Measurements from ENCODE around the gene NGRN. TPM values are rescaled to one million over a fixed set of nuclear protein-coding genes. Genes with fewer than 3 reads are reported as not detected.

Gene NGRN
- 58.9 and 63.5 TPM in 2 replicates for total RNA-seq

GRCh38 chr15:90265271-90266060 lies at the start of gene NGRN:
TSS of gene NGRN (plus strand) at chr15:90265672. CDS start at chr15:90265713, 41 bp downstream.

GRCh38 chr15:90233387-90234095 lies 31.9 kb upstream of the NGRN start, which contains the start of gene CIB1:
TSS of gene CIB1 (minus strand) at chr15:90233941. CDS start at chr15:90233885, 56 bp downstream.

GRCh38 chr15:90234096-90234988 lies 31.1 kb upstream of the NGRN start, which contains the start of gene GDPGP1:
TSS of gene GDPGP1 (plus strand) at chr15:90234209. CDS start at chr15:90240909, 6,700 bp downstream.

GRCh38 chr15:90249203-90249863 lies 16.1 kb upstream of the NGRN start, which contains the start of gene TTLL13:
TSS of gene TTLL13 (plus strand) at chr15:90249556. CDS start at chr15:90250631, 1,075 bp downstream.

Other genes with a start within 250 kb of the NGRN start
- 91.3 and 111 TPM in 2 replicates for gene IDH2, start 163.2 kb upstream of the NGRN start, total RNA-seq
- gene SEMA4B, start 64.3 kb upstream of the NGRN start, total RNA-seq: 171 and 185 TPM in 2 replicates
- gene CIB1, start 31.7 kb upstream of the NGRN start, total RNA-seq: 40.0 and 49.6 TPM in 2 replicates
- gene GDPGP1, start 31.5 kb upstream of the NGRN start, total RNA-seq: 1.6 and 3.4 TPM in 2 replicates
- gene TTLL13, start 16.1 kb upstream of the NGRN start, total RNA-seq: not detected in 2 replicates
- gene ZNF774, start 86.6 kb downstream of the NGRN start, total RNA-seq: 1.5 and 1.9 TPM in 2 replicates
- 147 and 194 TPM in 2 replicates for gene IQGAP1, start 122.6 kb downstream of the NGRN start, total RNA-seq